T follicular helper cell (primary cell): ENCODE measurements around the gene FBN2.
A peak's percentile ranks its signal among the peaks of the same experiment; 100 is the strongest.

Source experiments
- DNase-seq: peaks from one replicate; pipeline ENCODE4 v3.0.0-alpha.2; 2020; ENCODE audit warnings: low read depth

The FBN2 gene

GRCh38 chr5:128252756-128253155, 285.3 kb downstream of the FBN2 start:
- DNase-seq: no peak

- DNase-seq: no peak
These were observed 285.8 kb downstream of the FBN2 start for GRCh38 chr5:128252196-128252595.

- no peak for DNase-seq
These were observed 292.1 kb downstream of the FBN2 start for GRCh38 chr5:128245974-128246373.

- DNase-seq: no peak
These were observed 294.0 kb downstream of the FBN2 start for GRCh38 chr5:128243958-128244582.

GRCh38 chr5:128241051-128241695, 296.9 kb downstream of the FBN2 start:
- DNase-seq: no peak

- DNase-seq: no peak
These were observed 300.5 kb downstream of the FBN2 start for GRCh38 chr5:128237546-128237945.

GRCh38 chr5:128237000-128237399, 301.0 kb downstream of the FBN2 start:
- no peak for DNase-seq

- no peak for DNase-seq
These were observed 301.7 kb downstream of the FBN2 start for GRCh38 chr5:128236334-128236733.

- DNase-seq: no peak
These were observed 303.0 kb downstream of the FBN2 start for GRCh38 chr5:128234928-128235641.

GRCh38 chr5:128228521-128228920, 309.5 kb downstream of the FBN2 start:
- no peak for DNase-seq

- DNase-seq: no peak
These were observed 310.0 kb downstream of the FBN2 start for GRCh38 chr5:128228008-128228407.

GRCh38 chr5:128225245-128226030, 312.6 kb downstream of the FBN2 start:
- no peak for DNase-seq

GRCh38 chr5:128224336-128224735, 313.7 kb downstream of the FBN2 start:
- no peak for DNase-seq

- no peak for DNase-seq
These were observed 317.2 kb downstream of the FBN2 start for GRCh38 chr5:128220841-128221240.

- DNase-seq: no peak
These were observed 321.0 kb downstream of the FBN2 start for GRCh38 chr5:128216860-128217531.

- DNase-seq: no peak
These were observed 321.8 kb downstream of the FBN2 start for GRCh38 chr5:128216285-128216684.

GRCh38 chr5:128213833-128214232, 324.2 kb downstream of the FBN2 start:
- no peak for DNase-seq

GRCh38 chr5:128213340-128213739, 324.7 kb downstream of the FBN2 start:
- DNase-seq: peak; percentile 16

GRCh38 chr5:128212191-128212806, 325.7 kb downstream of the FBN2 start:
- no peak for DNase-seq

GRCh38 chr5:128208436-128208835, 329.6 kb downstream of the FBN2 start:
- DNase-seq: no peak
